OCI-LY1 (cell line): ENCODE measurements around the gene ANKRD7.

Experiments
- H2AFZ ChIP-seq: fragments of 200-600 bp; sonication (generic), shearing (Covaris generic); 2 replicates; pipeline ENCODE4 v1.6.0; 2014; ENCODE audit warnings: antibody characterized with exemption, mild to moderate bottlenecking, low read length
- H3F3A ChIP-seq: fragments of 200-600 bp; sonication (generic), shearing (Covaris generic); 2 replicates; pipeline ENCODE4 v1.6.0; 2014; ENCODE audit warnings: mild to moderate bottlenecking, antibody characterized with exemption, low read length, moderate library complexity; ENCODE audit not compliant: insufficient read depth
- H3K27ac ChIP-seq: fragments of 200-600 bp; sonication (generic); 2 replicates; pipeline ENCODE4 v1.5.1; 2014; ENCODE audit warnings: low read length, mixed run types, mild to moderate bottlenecking, low read depth; ENCODE audit not compliant: poor library complexity, severe bottlenecking
- H3K27me3 ChIP-seq: fragments of 200-600 bp; sonication (generic); 2 replicates; pipeline ENCODE4 v1.6.0; 2014; ENCODE audit warnings: antibody characterized with exemption, mild to moderate bottlenecking, low read length, moderate library complexity; ENCODE audit not compliant: insufficient read depth
- H3K36me3 ChIP-seq: fragments of 200-600 bp; sonication (generic); 2 replicates; pipeline ENCODE4 v1.6.1; 2014; ENCODE audit warnings: mild to moderate bottlenecking, antibody characterized with exemption, low read length, moderate library complexity, mixed read lengths; ENCODE audit not compliant: insufficient read depth
- H3K4me1 ChIP-seq: fragments of 200-600 bp; sonication (generic); 2 replicates; pipeline ENCODE4 v1.5.1; 2014; ENCODE audit warnings: mild to moderate bottlenecking, low read length, moderate library complexity; ENCODE audit not compliant: insufficient read depth, severe bottlenecking
- H3K4me2 ChIP-seq: fragments of 200-600 bp; sonication (generic), shearing (Covaris generic); 2 replicates; pipeline ENCODE4 v1.6.1; 2014; ENCODE audit warnings: low read length
- H3K4me3 ChIP-seq: fragments of 200-600 bp; sonication (generic); 2 replicates; pipeline ENCODE4 v1.5.1; 2014; ENCODE audit warnings: low read length, low read depth, mild to moderate bottlenecking, mixed read lengths; ENCODE audit not compliant: poor library complexity, severe bottlenecking
- H3K79me2 ChIP-seq: fragments of 200-600 bp; shearing (Covaris generic); 2 replicates; pipeline ENCODE4 v1.6.1; 2016; ENCODE audit warnings: mixed run types, low read length, mixed read lengths; ENCODE audit not compliant: insufficient read depth
- H3K9ac ChIP-seq: fragments of 200-600 bp; sonication (generic), shearing (Covaris generic); 2 replicates; pipeline ENCODE4 v1.6.1; 2014; ENCODE audit warnings: mild to moderate bottlenecking, low read length, mixed read lengths
- H3K9me2 ChIP-seq: fragments of 200-600 bp; sonication (generic), shearing (Covaris generic); 2 replicates; pipeline ENCODE4 v1.6.1; 2014; ENCODE audit warnings: low read depth, mild to moderate bottlenecking, low read length, mixed read lengths
- H3K9me3 ChIP-seq: fragments of 200-600 bp; shearing (Covaris generic); 2 replicates; pipeline ENCODE4 v1.6.1; 2014; ENCODE audit warnings: low read length, mixed read lengths
- H4K20me1 ChIP-seq: fragments of 200-600 bp; sonication (generic), shearing (Covaris generic); 2 replicates; pipeline ENCODE4 v1.6.0; 2016; ENCODE audit warnings: mild to moderate bottlenecking, low read length; ENCODE audit not compliant: insufficient read depth
- EZH2 ChIP-seq: fragments of 200-600 bp; sonication (generic), shearing (Covaris generic); IDR thresholded peaks from 2 replicates; pipeline ENCODE4 v1.8.0; 2017; ENCODE audit warnings: borderline replicate concordance, mixed run types, mild to moderate bottlenecking, antibody characterized with exemption, low read length, moderate library complexity, mixed read lengths
- TF ChIP-seq, protein P1 (sequence below): fragments of 200-600 bp; sonication (generic), shearing (Covaris generic); IDR thresholded peaks from 2 replicates; pipeline ENCODE4 v1.5.1; 2017; ENCODE audit warnings: mild to moderate bottlenecking, antibody characterized with exemption, low read length, moderate library complexity, mixed read lengths

The ANKRD7 gene

DNA sequence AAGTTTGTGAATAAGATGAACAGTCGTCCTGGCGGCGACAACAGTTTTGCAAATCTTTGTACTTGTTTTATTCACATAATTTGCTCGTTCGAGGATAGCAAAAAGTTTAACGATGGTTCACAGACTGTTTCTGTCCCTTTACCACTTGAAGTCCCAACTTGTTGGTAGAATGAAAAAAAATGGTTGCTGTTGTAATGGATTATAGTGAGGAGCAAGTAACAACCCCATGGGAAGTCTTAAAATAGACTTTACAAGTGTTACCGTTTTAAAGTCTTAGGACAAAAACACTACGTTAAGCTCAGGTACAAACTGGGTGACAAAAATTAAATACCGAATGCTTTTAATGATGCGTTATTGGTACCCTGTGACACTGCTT, 40.0 kb upstream of the ANKRD7 start:
- Histone ChIP-seq H3K4me2 (peak overlapping the region; percentile 81), H3K9me3 (no peaks in the 10 kb centered on the region), H4K20me1 (no peaks in the 10 kb centered on the region), H3K79me2 (peaks cover 39% of the 10 kb centered on the region), H3F3A (no peaks in the 10 kb centered on the region), H3K9me2 (no peaks in the 10 kb centered on the region), H3K9ac (peak overlapping the region; percentile 91), H3K4me1 (peaks cover 40% of the 10 kb centered on the region), H3K27me3 (no peaks in the 10 kb centered on the region), H3K4me3 (peak overlapping the region; percentile 79), H2AFZ (no peak overlapping the region), H3K27ac (peak overlapping the region; percentile 32), H3K36me3 (peaks cover 43% of the 10 kb centered on the region)
- TF ChIP-seq, protein P1, sequence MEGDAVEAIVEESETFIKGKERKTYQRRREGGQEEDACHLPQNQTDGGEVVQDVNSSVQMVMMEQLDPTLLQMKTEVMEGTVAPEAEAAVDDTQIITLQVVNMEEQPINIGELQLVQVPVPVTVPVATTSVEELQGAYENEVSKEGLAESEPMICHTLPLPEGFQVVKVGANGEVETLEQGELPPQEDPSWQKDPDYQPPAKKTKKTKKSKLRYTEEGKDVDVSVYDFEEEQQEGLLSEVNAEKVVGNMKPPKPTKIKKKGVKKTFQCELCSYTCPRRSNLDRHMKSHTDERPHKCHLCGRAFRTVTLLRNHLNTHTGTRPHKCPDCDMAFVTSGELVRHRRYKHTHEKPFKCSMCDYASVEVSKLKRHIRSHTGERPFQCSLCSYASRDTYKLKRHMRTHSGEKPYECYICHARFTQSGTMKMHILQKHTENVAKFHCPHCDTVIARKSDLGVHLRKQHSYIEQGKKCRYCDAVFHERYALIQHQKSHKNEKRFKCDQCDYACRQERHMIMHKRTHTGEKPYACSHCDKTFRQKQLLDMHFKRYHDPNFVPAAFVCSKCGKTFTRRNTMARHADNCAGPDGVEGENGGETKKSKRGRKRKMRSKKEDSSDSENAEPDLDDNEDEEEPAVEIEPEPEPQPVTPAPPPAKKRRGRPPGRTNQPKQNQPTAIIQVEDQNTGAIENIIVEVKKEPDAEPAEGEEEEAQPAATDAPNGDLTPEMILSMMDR = no peak
- no peak for TF ChIP-seq EZH2

DNA sequence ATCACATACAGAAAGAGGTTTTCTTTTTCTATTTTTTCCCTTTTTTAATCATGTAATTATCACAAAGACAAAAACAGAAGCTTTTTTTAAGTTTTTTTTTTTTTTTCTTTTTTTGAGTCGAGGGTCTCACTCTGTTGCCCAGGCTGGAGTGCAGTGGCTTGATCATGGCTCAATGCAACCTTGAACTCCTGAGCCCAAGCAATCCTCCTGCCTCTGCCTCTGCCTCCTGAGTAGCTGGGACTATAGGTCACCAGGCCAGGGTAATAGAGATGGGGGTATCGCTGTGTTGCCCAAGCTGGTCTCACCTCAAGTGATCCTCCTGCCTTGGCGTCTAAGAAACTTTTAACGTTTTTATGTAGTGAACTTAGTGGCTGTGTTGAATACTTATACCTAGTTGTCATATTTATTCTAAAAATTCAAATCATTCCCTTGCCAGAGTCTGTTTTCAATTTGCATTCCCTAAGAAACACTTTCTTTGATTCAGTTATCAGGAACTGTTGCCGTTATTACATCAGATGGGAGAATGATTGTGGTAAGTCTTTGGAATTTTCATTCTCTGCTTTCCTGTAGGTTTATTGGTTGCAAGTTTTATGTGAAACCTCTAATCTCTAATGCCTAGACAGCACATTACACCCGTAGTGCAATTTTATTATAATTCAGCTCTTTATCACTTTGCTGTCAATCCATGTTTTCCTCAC, 39.2 kb upstream of the ANKRD7 start:
- Histone ChIP-seq H3K9me2 (no peaks in the 10 kb centered on the region), H3K9ac (peak overlapping the region; percentile 91), H3K27me3 (no peaks in the 10 kb centered on the region), H3K4me3 (peak overlapping the region; percentile 79), H4K20me1 (no peaks in the 10 kb centered on the region), H3K79me2 (peaks cover 39% of the 10 kb centered on the region), H3K9me3 (no peaks in the 10 kb centered on the region), H3K4me1 (peaks cover 37% of the 10 kb centered on the region), H3F3A (no peaks in the 10 kb centered on the region), H3K4me2 (peak overlapping the region; percentile 81), H3K27ac (no peak overlapping the region), H2AFZ (no peak overlapping the region), H3K36me3 (peaks cover 50% of the 10 kb centered on the region)
- TF ChIP-seq, protein P1 = no peak
- no peak for TF ChIP-seq EZH2

DNA sequence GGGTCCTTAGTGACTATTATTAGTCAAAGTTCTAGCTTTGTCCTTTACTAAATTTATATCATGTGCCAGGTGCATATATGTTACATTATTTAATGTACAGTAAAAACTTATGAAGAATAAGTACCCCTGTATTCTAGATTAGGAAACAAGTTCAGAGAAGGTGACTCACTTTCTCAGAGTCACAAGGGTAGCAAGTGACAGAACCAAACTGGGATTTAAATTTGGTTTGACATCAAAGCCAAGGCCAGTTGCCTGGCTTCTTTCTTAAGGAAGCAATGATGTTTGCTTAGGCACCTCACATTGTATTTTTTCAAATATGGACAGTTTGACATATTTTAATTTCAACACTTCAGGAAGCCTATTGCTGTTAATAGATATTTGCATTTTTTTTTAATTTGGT, 38.0 kb upstream of the ANKRD7 start:
- peaks cover 39% of the 10 kb centered on the region for H3K79me2 ChIP-seq
- H3K9ac ChIP-seq = no peak overlapping the region
- H2AFZ ChIP-seq = no peak overlapping the region
- H3K36me3 ChIP-seq = peaks cover 62% of the 10 kb centered on the region
- H3F3A ChIP-seq = no peaks in the 10 kb centered on the region
- TF ChIP-seq EZH2 = no peak
- TF ChIP-seq, protein P1 = no peak
- peak overlapping the region; percentile 81 for H3K4me2 ChIP-seq
- peaks cover 37% of the 10 kb centered on the region for H3K4me1 ChIP-seq
- no peaks in the 10 kb centered on the region for H3K27me3 ChIP-seq
- H3K27ac ChIP-seq = no peak overlapping the region
- no peaks in the 10 kb centered on the region for H3K9me3 ChIP-seq
- peak overlapping the region; percentile 79 for H3K4me3 ChIP-seq
- H3K9me2 ChIP-seq = no peaks in the 10 kb centered on the region
- H4K20me1 ChIP-seq = no peaks in the 10 kb centered on the region
